ENCODE results near the gene EXOC3L2.
"Not testable (repeated sequence)": the region's sequence is repeated elsewhere in the genome, so short reads cannot be mapped to it uniquely, and the experiment has no call there.

- TF ChIP-seq, protein P1, sequence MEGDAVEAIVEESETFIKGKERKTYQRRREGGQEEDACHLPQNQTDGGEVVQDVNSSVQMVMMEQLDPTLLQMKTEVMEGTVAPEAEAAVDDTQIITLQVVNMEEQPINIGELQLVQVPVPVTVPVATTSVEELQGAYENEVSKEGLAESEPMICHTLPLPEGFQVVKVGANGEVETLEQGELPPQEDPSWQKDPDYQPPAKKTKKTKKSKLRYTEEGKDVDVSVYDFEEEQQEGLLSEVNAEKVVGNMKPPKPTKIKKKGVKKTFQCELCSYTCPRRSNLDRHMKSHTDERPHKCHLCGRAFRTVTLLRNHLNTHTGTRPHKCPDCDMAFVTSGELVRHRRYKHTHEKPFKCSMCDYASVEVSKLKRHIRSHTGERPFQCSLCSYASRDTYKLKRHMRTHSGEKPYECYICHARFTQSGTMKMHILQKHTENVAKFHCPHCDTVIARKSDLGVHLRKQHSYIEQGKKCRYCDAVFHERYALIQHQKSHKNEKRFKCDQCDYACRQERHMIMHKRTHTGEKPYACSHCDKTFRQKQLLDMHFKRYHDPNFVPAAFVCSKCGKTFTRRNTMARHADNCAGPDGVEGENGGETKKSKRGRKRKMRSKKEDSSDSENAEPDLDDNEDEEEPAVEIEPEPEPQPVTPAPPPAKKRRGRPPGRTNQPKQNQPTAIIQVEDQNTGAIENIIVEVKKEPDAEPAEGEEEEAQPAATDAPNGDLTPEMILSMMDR (IDR thresholded peaks at IDR 0.05) = not testable (repeated sequence)
- TF ChIP-seq EP300 (IDR thresholded peaks at IDR 0.05) = not testable (repeated sequence)
These were observed 24.7 kb upstream of the EXOC3L2 start for GRCh38 chr19:45269939-45270338.
